HEK293T (cell line): ENCODE data around the gene CXXC1.
"Not testable (repeated sequence)": the region's sequence is repeated elsewhere in the genome, so short reads cannot be mapped to it uniquely, and the experiment has no call there.

ENCODE experiments used
- BHLHE40 ChIP-seq: fragments of 450-650 bp; IDR thresholded peaks from 2 replicates; pipeline ENCODE4 v1.6.1; 2016; ENCODE audit warnings: mild to moderate bottlenecking, moderate library complexity, borderline replicate concordance
- CTBP1 ChIP-seq: fragments of 450-650 bp; IDR thresholded peaks from 2 replicates; pipeline ENCODE4 v1.6.1; 2016; ENCODE audit warnings: borderline replicate concordance
- FOXA1 ChIP-seq: fragments of 450-650 bp; IDR thresholded peaks from 2 replicates; pipeline ENCODE4 v1.6.1; 2016; ENCODE audit warnings: mild to moderate bottlenecking
- FOXK2 ChIP-seq: fragments of 450-650 bp; IDR thresholded peaks from 2 replicates; pipeline ENCODE4 v1.6.1; 2016; ENCODE audit warnings: mild to moderate bottlenecking
- FOXM1 ChIP-seq: fragments of 450-650 bp; IDR thresholded peaks from 2 replicates; pipeline ENCODE4 v1.6.1; 2017; ENCODE audit warnings: mild to moderate bottlenecking, borderline replicate concordance
- HDGF ChIP-seq: fragments of 450-650 bp; IDR thresholded peaks from 2 replicates; pipeline ENCODE4 v1.6.1; 2017; ENCODE audit warnings: antibody characterized with exemption, borderline replicate concordance
- L3MBTL2 ChIP-seq: fragments of 450-650 bp; conservative IDR thresholded peaks from 2 replicates; pipeline ENCODE4 v1.6.1; 2016; ENCODE audit warnings: mild to moderate bottlenecking
- LEF1 ChIP-seq: fragments of 450-650 bp; IDR thresholded peaks from 2 replicates; pipeline ENCODE4 v1.6.1; 2017; ENCODE audit warnings: mild to moderate bottlenecking, borderline replicate concordance
- NFRKB ChIP-seq: fragments of 450-650 bp; IDR thresholded peaks from 2 replicates; pipeline ENCODE4 v1.6.1; 2016; ENCODE audit warnings: mild to moderate bottlenecking, moderate library complexity
- SP1 ChIP-seq: fragments of 450-650 bp; IDR thresholded peaks from 2 replicates; pipeline ENCODE4 v1.6.1; 2017
- SUZ12 ChIP-seq: fragments of 450-650 bp; IDR thresholded peaks from 2 replicates; pipeline ENCODE4 v1.6.1; 2016; ENCODE audit warnings: mild to moderate bottlenecking
- ZNF384 ChIP-seq: fragments of 450-650 bp; IDR thresholded peaks from 2 replicates; pipeline ENCODE4 v1.6.1; 2016
- TF ChIP-seq, protein P1 (sequence below): fragments of 450-650 bp; IDR thresholded peaks from 2 replicates; pipeline ENCODE4 v1.6.1; 2016

DNA sequence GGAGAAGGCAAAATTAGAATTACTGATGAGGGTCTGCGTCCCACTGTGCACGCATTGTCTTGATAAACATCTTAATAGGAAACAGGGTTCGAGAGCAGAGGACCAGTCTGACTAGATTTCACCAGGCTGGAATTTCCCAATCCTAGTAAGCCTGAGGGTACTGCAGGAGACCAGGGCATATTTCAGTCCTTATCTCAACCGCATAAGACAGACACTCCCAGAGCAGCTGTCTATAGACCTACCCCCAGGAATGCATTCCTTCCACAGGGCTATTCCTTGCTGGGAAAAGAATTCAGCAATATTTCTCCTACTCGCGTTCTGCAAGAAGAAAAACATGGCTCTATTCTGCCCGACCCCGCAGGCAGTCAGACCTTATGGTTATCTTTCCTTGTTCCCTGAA lies 45.7 kb downstream of the CXXC1 start:
- not testable (repeated sequence) for TF ChIP-seq BHLHE40, LEF1, FOXK2, SP1, CTBP1, ZNF384, SUZ12, FOXA1, FOXM1, NFRKB, HDGF, L3MBTL2
- TF ChIP-seq, protein P1, sequence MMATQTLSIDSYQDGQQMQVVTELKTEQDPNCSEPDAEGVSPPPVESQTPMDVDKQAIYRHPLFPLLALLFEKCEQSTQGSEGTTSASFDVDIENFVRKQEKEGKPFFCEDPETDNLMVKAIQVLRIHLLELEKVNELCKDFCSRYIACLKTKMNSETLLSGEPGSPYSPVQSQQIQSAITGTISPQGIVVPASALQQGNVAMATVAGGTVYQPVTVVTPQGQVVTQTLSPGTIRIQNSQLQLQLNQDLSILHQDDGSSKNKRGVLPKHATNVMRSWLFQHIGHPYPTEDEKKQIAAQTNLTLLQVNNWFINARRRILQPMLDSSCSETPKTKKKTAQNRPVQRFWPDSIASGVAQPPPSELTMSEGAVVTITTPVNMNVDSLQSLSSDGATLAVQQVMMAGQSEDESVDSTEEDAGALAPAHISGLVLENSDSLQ = not testable (repeated sequence)
